Vagina (tissue), 2 donors: ENCODE data around the gene MTHFS. TPM values are rescaled to one million over a fixed set of nuclear protein-coding genes. Genes with fewer than 3 reads are reported as not detected.
"Not testable (repeated sequence)": the region's sequence is repeated elsewhere in the genome, so short reads cannot be mapped to it uniquely, and the experiment has no call there.

Source experiments
- DNase-seq, 2 donors: peaks; one replicate each; pipeline ENCODE4 v3.0.0-alpha.2; 2017; ENCODE audit errors: extremely low spot score in 2 of 2
- H3K27ac ChIP-seq: fragments of 200-600 bp; sonication (generic); one replicate; pipeline ENCODE4 v1.5.1; 2019
- H3K27me3 ChIP-seq: fragments of 200-600 bp; sonication (generic); one replicate; pipeline ENCODE4 v1.5.1; 2019
- H3K36me3 ChIP-seq, 2 donors: fragments of 200-600 bp; sonication (generic); one replicate each; pipeline ENCODE4 v1.5.1; 2017 to 2019
- H3K4me1 ChIP-seq: fragments of 200-600 bp; sonication (generic); one replicate; pipeline ENCODE4 v1.5.1; 2019
- H3K4me3 ChIP-seq, 2 donors: fragments of 200-600 bp; sonication (generic); 1 replicate in 1 of 2; 2 replicates in 1 of 2; pipeline ENCODE4 v1.5.1; 2016 to 2019
- H3K9me3 ChIP-seq: fragments of 200-600 bp; sonication (generic); one replicate; pipeline ENCODE4 v1.5.1; 2019
- CTCF ChIP-seq, 3 experiments: fragments of 450-650 bp in 2 of 3; fragments of 200-600 bp in 1 of 3; sonication (generic) in 1 of 3; IDR thresholded peaks; one replicate each; pipeline ENCODE4 v1.5.1; 2017 to 2019; ENCODE audit warnings: antibody characterized with exemption in 3 of 3, mild to moderate bottlenecking in 2 of 3, moderate library complexity in 2 of 3
- POLR2A ChIP-seq, 2 donors: fragments of 450-650 bp; IDR thresholded peaks; one replicate each; pipeline ENCODE4 v1.6.1; 2017; ENCODE audit warnings: antibody characterized with exemption in 2 of 2, mild to moderate bottlenecking in 2 of 2, moderate library complexity in 2 of 2
- POLR2AphosphoS5 ChIP-seq, 2 donors: sonication (generic); formaldehyde crosslinking; IDR thresholded peaks; one replicate each; pipeline ENCODE4 v1.9.0; 2017; ENCODE audit warnings: antibody characterized with exemption in 2 of 2, mild to moderate bottlenecking in 2 of 2, low read depth in 1 of 2; ENCODE audit not compliant: insufficient read depth in 1 of 2
- intact Hi-C: fragments of 100-400 bp; cut with DNase I; formaldehyde crosslinking; loops from one replicate; pipeline ENCODE4 v1.15.1; 2023
- total RNA-seq: library from RNA; depleted of rRNA; stranded (reverse); fragments of >200 nt; gene quantifications from one replicate; pipeline ENCODE4 v1.2.3, GENCODE V29; 2016

Gene MTHFS
- total RNA-seq, 1 donor from 2014 or later, result 7.1 TPM

DNA sequence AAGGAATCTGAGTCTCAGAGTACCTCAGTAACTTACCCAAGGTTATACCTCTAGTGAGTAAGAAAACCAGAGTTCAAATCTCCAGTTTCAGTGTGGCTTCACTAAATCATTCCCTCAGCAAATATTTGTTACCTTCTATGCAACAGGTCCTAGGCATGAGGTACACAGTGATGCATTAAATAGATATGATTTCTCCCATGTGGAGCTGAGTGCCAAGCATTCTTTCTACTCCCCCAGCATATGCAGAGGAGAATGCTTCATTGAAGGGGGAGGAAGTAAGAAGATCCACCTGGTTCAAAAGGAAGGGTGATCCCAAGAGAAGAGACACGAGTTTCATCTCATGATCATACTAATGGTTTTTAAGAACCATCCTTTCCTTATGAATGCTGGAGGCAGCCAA, 6.8 kb upstream of the MTHFS start:
- no peak overlapping the region for H3K27ac ChIP-seq
- no peak for DNase-seq
- H3K4me3 ChIP-seq, result no peak overlapping the region
- no peaks in the 10 kb centered on the region for H3K4me1 ChIP-seq
- no peaks in the 10 kb centered on the region for H3K9me3 ChIP-seq
- no peaks in the 10 kb centered on the region for H3K27me3 ChIP-seq
- TF ChIP-seq POLR2A (IDR thresholded peaks at IDR 0.05), result no peak
- intact Hi-C loops, result no loop called here
- no peaks in the 10 kb centered on the region for H3K36me3 ChIP-seq

GRCh38 chr15:79903144-79903543, 6.3 kb upstream of the MTHFS start:
- intact Hi-C loops, result no loop called here
- Histone ChIP-seq H3K36me3 (no peaks in the 10 kb centered on the region), H3K4me1 (no peaks in the 10 kb centered on the region), H3K27ac (no peak overlapping the region), H3K4me3 (no peak overlapping the region), H3K27me3 (no peaks in the 10 kb centered on the region), H3K9me3 (no peaks in the 10 kb centered on the region)
- TF ChIP-seq CTCF (IDR thresholded peaks at IDR 0.05) (no peak), POLR2AphosphoS5 (IDR thresholded peaks at IDR 0.05; ENCODE audit: insufficient read depth in 1 of 2, low read depth in 1 of 2) (no peak), POLR2A (IDR thresholded peaks at IDR 0.05) (no peak)
- DNase-seq, result no peak

- intact Hi-C loops, result no loop called here
Observed at GRCh38 chr15:79901958-79902357, 5.1 kb upstream of the MTHFS start.

DNA sequence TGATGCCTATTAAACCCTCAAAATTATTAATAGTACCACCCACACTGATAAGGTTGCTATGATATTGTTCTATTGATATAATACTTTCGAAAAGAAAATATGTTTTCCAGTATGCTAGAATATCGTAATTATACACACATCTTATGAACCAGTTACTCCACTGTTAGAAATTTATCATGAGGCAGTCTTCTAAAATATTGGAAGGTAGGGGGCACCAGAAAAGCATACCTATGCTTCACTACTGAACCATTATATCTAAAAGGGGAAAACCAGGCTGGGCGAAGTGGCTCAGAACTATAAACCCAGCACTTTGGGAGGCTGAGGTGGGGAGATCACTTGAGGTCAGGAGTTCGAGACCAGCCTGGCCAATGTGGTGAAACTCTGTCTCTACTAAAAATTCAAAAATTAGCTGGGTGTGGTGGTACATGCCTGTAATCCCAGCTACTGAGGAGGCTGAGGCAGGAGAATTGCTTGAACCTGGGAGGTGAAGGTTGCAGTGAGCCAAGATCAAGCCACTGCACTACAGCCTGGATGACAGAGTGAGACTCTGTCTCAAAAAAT, 4.1 kb upstream of the MTHFS start:
- H3K4me3 ChIP-seq, H3K9me3 ChIP-seq, intact Hi-C loops, H3K4me1 ChIP-seq, H3K27ac ChIP-seq, DNase-seq, H3K27me3 ChIP-seq, H3K36me3 ChIP-seq: not testable (repeated sequence)

More at GRCh38 chr15:79901958-79902357, 5.1 kb upstream of the MTHFS start:
- Histone ChIP-seq H3K4me3 (no peak overlapping the region), H3K27me3 (no peaks in the 10 kb centered on the region), H3K36me3 (no peaks in the 10 kb centered on the region), H3K27ac (no peak overlapping the region), H3K4me1 (no peaks in the 10 kb centered on the region), H3K9me3 (no peaks in the 10 kb centered on the region)
- TF ChIP-seq POLR2A (IDR thresholded peaks at IDR 0.05) (no peak), POLR2AphosphoS5 (IDR thresholded peaks at IDR 0.05; ENCODE audit: insufficient read depth in 1 of 2, low read depth in 1 of 2) (no peak), CTCF (IDR thresholded peaks at IDR 0.05) (no peak)
- DNase-seq, result no peak

DNA sequence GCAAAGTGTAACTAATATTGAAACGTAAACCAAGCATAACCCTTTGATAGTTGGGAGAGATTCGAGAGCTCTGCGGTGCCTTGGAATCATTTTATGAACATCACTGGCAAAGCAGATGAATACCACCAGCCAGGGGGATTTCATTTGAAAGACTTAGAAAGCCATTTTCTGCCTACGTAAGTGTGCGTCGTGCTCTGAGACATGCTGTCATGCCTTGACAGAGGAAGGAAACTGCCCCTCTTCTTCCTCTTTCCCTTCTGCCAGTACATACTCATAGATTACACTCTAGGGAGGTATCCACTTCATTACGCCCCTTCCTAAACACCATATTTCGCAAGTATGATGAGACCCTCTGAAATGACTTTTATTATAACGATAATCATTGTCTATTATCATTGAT, 3.3 kb upstream of the MTHFS start:
- H3K9me3 ChIP-seq, result no peaks in the 10 kb centered on the region
- no peak for DNase-seq
- no peaks in the 10 kb centered on the region for H3K4me1 ChIP-seq
- TF ChIP-seq POLR2A (IDR thresholded peaks at IDR 0.05) (no peak), CTCF (IDR thresholded peaks at IDR 0.05) (no peak), POLR2AphosphoS5 (IDR thresholded peaks at IDR 0.05; ENCODE audit: insufficient read depth in 1 of 2, low read depth in 1 of 2) (no peak)
- intact Hi-C loops, result no loop called here
- no peaks in the 10 kb centered on the region for H3K27me3 ChIP-seq
- H3K27ac ChIP-seq, result no peak overlapping the region
- no peak overlapping the region for H3K4me3 ChIP-seq
- H3K36me3 ChIP-seq, result no peaks in the 10 kb centered on the region

- H3K27ac ChIP-seq, result peak overlapping the region; percentile 20
- H3K36me3 ChIP-seq, H3K9me3 ChIP-seq, DNase-seq, H3K4me1 ChIP-seq, H3K4me3 ChIP-seq, H3K27me3 ChIP-seq, intact Hi-C loops: not testable (repeated sequence)
Observed at GRCh38 chr15:79898786-79899185, 2.0 kb upstream of the MTHFS start.

DNA sequence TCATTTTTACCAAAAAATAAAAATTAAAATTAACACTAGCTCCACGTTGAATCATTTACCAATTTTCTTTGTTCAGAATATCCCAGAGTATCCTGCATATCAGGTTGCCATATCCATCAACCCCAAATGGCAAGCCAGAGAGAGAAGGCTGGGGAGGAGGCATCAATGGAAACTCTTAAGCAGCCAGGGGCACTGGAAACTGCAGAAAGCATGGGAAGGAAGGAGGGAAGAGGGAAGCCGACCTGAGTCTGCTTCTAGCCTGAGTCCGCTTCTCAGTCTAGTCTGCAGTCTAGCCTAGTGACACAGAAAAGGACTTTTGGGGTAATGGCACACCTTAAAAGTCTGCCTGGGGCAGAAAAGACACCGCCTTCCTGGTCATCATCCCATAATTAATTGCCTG, 1.6 kb upstream of the MTHFS start:
- no peaks in the 10 kb centered on the region for H3K27me3 ChIP-seq
- H3K9me3 ChIP-seq, result no peaks in the 10 kb centered on the region
- H3K27ac ChIP-seq, result peak overlapping the region; percentile 20
- H3K36me3 ChIP-seq, result no peaks in the 10 kb centered on the region
- no peak overlapping the region for H3K4me3 ChIP-seq
- TF ChIP-seq POLR2AphosphoS5 (IDR thresholded peaks at IDR 0.05; ENCODE audit: insufficient read depth in 1 of 2, low read depth in 1 of 2), result no peak
- TF ChIP-seq CTCF (IDR thresholded peaks at IDR 0.05), result no peak
- TF ChIP-seq POLR2A (IDR thresholded peaks at IDR 0.05), result no peak
- DNase-seq, result no peak
- H3K4me1 ChIP-seq, result no peaks in the 10 kb centered on the region
- intact Hi-C loops, result no loop called here
